H1 (cell line): ENCODE measurements around the gene OLFML2A.
"Not testable (repeated sequence)": the region's sequence is repeated elsewhere in the genome, so short reads cannot be mapped to it uniquely, and the experiment has no call there.

Experiments used
- CBX8 ChIP-seq: fragments of 300-800, 300-1000 bp; sonication (generic); IDR thresholded peaks from 2 replicates; pipeline ENCODE4 v1.7.1; 2016; ENCODE audit warnings: low read depth, low read length, borderline replicate concordance
- EZH2 ChIP-seq: fragments of 200-600 bp; sonication (generic); IDR thresholded peaks from 2 replicates; pipeline ENCODE4 v1.7.1; 2012; ENCODE audit warnings: low read depth, mild to moderate bottlenecking, moderate library complexity, low read length, inconsistent platforms; ENCODE audit not compliant: severe bottlenecking
- GABPA ChIP-seq: IDR thresholded peaks from 2 replicates; pipeline ENCODE4 v1.6.1; 2011; ENCODE audit warnings: mild to moderate bottlenecking, low read length, moderate library complexity, borderline replicate concordance; ENCODE audit not compliant: insufficient read depth
- POLR2A ChIP-seq, 2 experiments: IDR thresholded peaks; 1 replicate in 1 of 2; 2 replicates in 1 of 2; pipeline ENCODE4 v1.6.1; 2011; ENCODE audit warnings: low read depth in 2 of 2, low read length in 2 of 2, mild to moderate bottlenecking in 2 of 2; ENCODE audit errors: control extremely low read depth in 1 of 2
- POLR2AphosphoS5 ChIP-seq: IDR thresholded peaks from 2 replicates; pipeline ENCODE4 v1.6.1; 2011; ENCODE audit warnings: low read depth, low read length
- SP1 ChIP-seq: IDR thresholded peaks from 2 replicates; pipeline ENCODE4 v1.6.1; 2011; ENCODE audit warnings: low read depth, low read length
- TAF1 ChIP-seq: IDR thresholded peaks from 2 replicates; pipeline ENCODE4 v1.6.1; 2011; ENCODE audit warnings: mild to moderate bottlenecking, low read depth, low read length
- TF ChIP-seq, protein P1 (sequence below), 3 experiments: IDR thresholded peaks; 1 replicate in 2 of 3; 2 replicates in 1 of 3; pipeline versions ENCODE4 v1.5.1 to v1.6.1; 2011; ENCODE audit warnings: low read length in 3 of 3, mild to moderate bottlenecking in 3 of 3, inconsistent platforms in 2 of 3, low read depth in 1 of 3, moderate library complexity in 1 of 3; ENCODE audit not compliant: insufficient read depth in 1 of 3; ENCODE audit errors: control extremely low read depth in 1 of 3

DNA sequence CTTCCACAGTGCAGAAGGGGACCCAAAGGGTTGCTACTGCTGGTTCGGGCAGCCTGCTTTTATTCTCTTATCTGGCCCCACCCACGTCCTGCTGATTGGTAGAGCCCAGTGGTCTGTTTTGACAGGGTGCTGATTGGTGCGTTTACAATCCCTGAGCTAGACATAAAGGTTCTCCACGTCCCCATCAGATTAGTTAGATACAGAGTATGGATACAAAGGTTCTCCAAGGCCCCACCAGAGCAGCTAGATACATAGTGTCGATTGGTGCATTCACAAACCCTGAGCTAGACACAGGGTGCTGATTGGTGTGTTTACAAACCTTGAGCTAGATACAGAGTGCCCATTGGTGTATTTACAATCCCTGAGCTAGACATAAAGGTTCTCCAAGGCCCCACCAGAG, 61.2 kb downstream of the OLFML2A start:
- TF ChIP-seq POLR2AphosphoS5; EZH2; SP1; TAF1; CBX8; POLR2A (IDR thresholded peaks at IDR 0.05; ENCODE audit: control extremely low read depth in 1 of 2, low read depth in 2 of 2, low read length in 2 of 2); GABPA: not testable (repeated sequence)
- TF ChIP-seq, protein P1, sequence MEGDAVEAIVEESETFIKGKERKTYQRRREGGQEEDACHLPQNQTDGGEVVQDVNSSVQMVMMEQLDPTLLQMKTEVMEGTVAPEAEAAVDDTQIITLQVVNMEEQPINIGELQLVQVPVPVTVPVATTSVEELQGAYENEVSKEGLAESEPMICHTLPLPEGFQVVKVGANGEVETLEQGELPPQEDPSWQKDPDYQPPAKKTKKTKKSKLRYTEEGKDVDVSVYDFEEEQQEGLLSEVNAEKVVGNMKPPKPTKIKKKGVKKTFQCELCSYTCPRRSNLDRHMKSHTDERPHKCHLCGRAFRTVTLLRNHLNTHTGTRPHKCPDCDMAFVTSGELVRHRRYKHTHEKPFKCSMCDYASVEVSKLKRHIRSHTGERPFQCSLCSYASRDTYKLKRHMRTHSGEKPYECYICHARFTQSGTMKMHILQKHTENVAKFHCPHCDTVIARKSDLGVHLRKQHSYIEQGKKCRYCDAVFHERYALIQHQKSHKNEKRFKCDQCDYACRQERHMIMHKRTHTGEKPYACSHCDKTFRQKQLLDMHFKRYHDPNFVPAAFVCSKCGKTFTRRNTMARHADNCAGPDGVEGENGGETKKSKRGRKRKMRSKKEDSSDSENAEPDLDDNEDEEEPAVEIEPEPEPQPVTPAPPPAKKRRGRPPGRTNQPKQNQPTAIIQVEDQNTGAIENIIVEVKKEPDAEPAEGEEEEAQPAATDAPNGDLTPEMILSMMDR (IDR thresholded peaks at IDR 0.05; ENCODE audit: control extremely low read depth in 1 of 3, insufficient read depth in 1 of 3, low read depth in 1 of 3, low read length in 3 of 3) = not testable (repeated sequence)
